Measurements from ENCODE around the gene LAMC2. TPM values are rescaled to one million over a fixed set of nuclear protein-coding genes. Genes with fewer than 3 reads are reported as not detected.

Gene LAMC2
- total RNA-seq, 1 donor from 2014 or later: 13.8 TPM

GRCh38 chr1:183274836-183275235 lies 88.8 kb downstream of the LAMC2 start:
- Mint-ChIP-seq H3K27me3 (ENCODE audit: low read depth) (no peaks in the 10 kb centered on the region), H3K27ac (ENCODE audit: unreplicated experiment) (no peak overlapping the region), H3K9me3 (ENCODE audit: low read depth) (no peaks in the 10 kb centered on the region), H3K36me3 (ENCODE audit: low read depth) (no peaks in the 10 kb centered on the region), H3K4me1 (ENCODE audit: low read depth) (peaks cover 61% of the 10 kb centered on the region), H3K4me3 (ENCODE audit: unreplicated experiment) (no peak overlapping the region)
- no peak for TF ChIP-seq CTCF (IDR thresholded peaks at IDR 0.05)
- DNase-seq (ENCODE audit: low spot score): no peak

- Mint-ChIP-seq H3K9me3 (ENCODE audit: low read depth) (no peaks in the 10 kb centered on the region), H3K27me3 (ENCODE audit: low read depth) (no peaks in the 10 kb centered on the region), H3K4me3 (ENCODE audit: unreplicated experiment) (no peak overlapping the region), H3K4me1 (ENCODE audit: low read depth) (peaks cover 61% of the 10 kb centered on the region), H3K36me3 (ENCODE audit: low read depth) (no peaks in the 10 kb centered on the region), H3K27ac (ENCODE audit: unreplicated experiment) (no peak overlapping the region)
- no peak for TF ChIP-seq CTCF (IDR thresholded peaks at IDR 0.05)
- no peak for DNase-seq (ENCODE audit: low spot score)
Observed at GRCh38 chr1:183275322-183275721, 89.3 kb downstream of the LAMC2 start.

GRCh38 chr1:183276386-183277080 lies 90.5 kb downstream of the LAMC2 start:
- no peak for TF ChIP-seq CTCF (IDR thresholded peaks at IDR 0.05)
- no peaks in the 10 kb centered on the region for H3K9me3 Mint-ChIP-seq (ENCODE audit: low read depth)
- no peaks in the 10 kb centered on the region for H3K36me3 Mint-ChIP-seq (ENCODE audit: low read depth)
- DNase-seq (ENCODE audit: low spot score): no peak
- no peaks in the 10 kb centered on the region for H3K27me3 Mint-ChIP-seq (ENCODE audit: low read depth)
- no peak overlapping the region for H3K4me3 Mint-ChIP-seq (ENCODE audit: unreplicated experiment)
- H3K27ac Mint-ChIP-seq (ENCODE audit: unreplicated experiment): no peak overlapping the region
- H3K4me1 Mint-ChIP-seq (ENCODE audit: low read depth): peaks cover 58% of the 10 kb centered on the region

- Mint-ChIP-seq H3K4me1 (ENCODE audit: low read depth) (peaks cover 54% of the 10 kb centered on the region), H3K27me3 (ENCODE audit: low read depth) (no peaks in the 10 kb centered on the region), H3K36me3 (ENCODE audit: low read depth) (no peaks in the 10 kb centered on the region), H3K4me3 (ENCODE audit: unreplicated experiment) (no peak overlapping the region), H3K9me3 (ENCODE audit: low read depth) (no peaks in the 10 kb centered on the region), H3K27ac (ENCODE audit: unreplicated experiment) (peak overlapping the region; percentile 57)
- DNase-seq (ENCODE audit: low spot score): no peak
- no peak for TF ChIP-seq CTCF (IDR thresholded peaks at IDR 0.05)
Observed at GRCh38 chr1:183277821-183278738, 92.0 kb downstream of the LAMC2 start.

GRCh38 chr1:183278739-183279591 lies 92.9 kb downstream of the LAMC2 start:
- TF ChIP-seq CTCF (IDR thresholded peaks at IDR 0.05): no peak
- no peaks in the 10 kb centered on the region for H3K9me3 Mint-ChIP-seq (ENCODE audit: low read depth)
- peak overlapping the region; percentile 57 for H3K27ac Mint-ChIP-seq (ENCODE audit: unreplicated experiment)
- H3K27me3 Mint-ChIP-seq (ENCODE audit: low read depth): no peaks in the 10 kb centered on the region
- peaks cover 51% of the 10 kb centered on the region for H3K4me1 Mint-ChIP-seq (ENCODE audit: low read depth)
- no peak overlapping the region for H3K4me3 Mint-ChIP-seq (ENCODE audit: unreplicated experiment)
- no peaks in the 10 kb centered on the region for H3K36me3 Mint-ChIP-seq (ENCODE audit: low read depth)
- no peak for DNase-seq (ENCODE audit: low spot score)
